Retinal pigment epithelial cell (primary cell): Measurements from ENCODE around the gene ZNF212.

Experiments used
- DNase-seq: peaks from one replicate; pipeline ENCODE4 v3.0.0-alpha.2; 2010; ENCODE audit warnings: low read depth
- H3K4me3 ChIP-seq: 2 replicates; pipeline ENCODE4 v1.5.1; 2011; ENCODE audit warnings: mild to moderate bottlenecking, low read length, control low read depth, moderate library complexity
- TF ChIP-seq, protein P1 (sequence below): conservative IDR thresholded peaks from 2 replicates; pipeline ENCODE4 v1.5.1; 2011; ENCODE audit warnings: low read depth, low read length, control low read depth, inconsistent platforms

The ZNF212 gene

DNA sequence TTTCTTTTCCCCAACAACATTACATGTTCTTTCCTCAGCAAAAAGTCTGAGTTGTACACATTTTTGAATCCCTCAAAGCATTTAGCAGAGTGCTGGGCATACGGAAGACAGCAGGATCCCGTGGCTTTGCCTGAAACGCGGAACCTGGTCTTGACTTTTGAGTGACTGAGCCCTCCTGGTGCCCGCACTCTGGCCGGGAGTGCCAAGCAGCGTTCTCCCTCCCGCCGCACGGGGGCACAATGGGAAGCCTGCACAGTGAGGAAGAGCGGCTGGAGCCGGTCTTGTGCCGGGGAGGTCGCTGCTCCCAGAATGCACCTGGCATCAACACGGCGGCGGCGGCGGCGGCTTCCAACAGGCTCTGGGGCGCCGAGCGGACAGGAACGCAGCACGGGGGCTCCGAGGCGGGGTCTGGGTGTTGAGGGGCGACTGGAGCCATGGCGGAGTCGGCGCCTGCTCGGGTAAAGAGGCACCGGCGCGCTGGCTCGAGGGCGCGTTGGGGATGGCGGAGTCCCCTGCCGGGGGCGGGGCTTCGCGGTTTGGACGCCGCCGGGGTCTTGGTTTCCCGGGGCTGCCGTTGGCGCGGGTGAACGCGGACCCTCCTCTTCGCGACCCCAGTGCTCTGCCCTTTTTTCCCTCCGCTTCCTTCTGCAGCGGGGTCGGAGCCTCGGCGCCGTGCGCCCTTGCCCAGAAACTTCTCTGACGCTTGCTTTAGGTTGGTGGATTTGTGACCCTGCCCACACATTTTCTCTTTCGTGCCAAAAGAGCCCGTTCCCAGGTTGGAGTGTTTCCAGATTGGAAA, at the start of gene ZNF212:
Gene ZNF212 (plus strand): TSS at position 307 of the 799 bp plus-strand sequence. CDS start 128 bp downstream, at position 435.
- peak; percentile 61 for DNase-seq
- peak within 1 kb of the TSS; percentile 96 for H3K4me3 ChIP-seq
- TF ChIP-seq, protein P1, sequence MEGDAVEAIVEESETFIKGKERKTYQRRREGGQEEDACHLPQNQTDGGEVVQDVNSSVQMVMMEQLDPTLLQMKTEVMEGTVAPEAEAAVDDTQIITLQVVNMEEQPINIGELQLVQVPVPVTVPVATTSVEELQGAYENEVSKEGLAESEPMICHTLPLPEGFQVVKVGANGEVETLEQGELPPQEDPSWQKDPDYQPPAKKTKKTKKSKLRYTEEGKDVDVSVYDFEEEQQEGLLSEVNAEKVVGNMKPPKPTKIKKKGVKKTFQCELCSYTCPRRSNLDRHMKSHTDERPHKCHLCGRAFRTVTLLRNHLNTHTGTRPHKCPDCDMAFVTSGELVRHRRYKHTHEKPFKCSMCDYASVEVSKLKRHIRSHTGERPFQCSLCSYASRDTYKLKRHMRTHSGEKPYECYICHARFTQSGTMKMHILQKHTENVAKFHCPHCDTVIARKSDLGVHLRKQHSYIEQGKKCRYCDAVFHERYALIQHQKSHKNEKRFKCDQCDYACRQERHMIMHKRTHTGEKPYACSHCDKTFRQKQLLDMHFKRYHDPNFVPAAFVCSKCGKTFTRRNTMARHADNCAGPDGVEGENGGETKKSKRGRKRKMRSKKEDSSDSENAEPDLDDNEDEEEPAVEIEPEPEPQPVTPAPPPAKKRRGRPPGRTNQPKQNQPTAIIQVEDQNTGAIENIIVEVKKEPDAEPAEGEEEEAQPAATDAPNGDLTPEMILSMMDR, result peak; percentile 84

DNA sequence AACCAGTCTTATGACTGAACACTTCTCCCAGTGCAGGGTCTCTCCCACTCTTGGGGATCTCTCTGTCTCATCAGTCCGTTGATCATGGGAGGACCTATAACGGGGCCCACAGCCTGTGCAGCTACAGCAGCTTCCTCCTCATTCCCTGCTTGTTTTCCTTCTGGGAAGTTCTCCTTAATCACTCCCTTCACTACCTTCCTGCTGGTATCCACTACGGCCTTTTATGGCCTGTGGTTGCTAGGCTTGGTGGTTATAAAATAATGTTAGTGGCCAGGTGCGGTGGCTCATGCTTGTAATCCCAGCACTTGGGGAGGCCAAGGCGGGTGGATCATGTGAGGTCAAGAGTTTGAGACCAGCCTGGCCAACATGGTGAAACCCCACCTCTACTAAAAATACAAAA, 47.6 kb upstream of the ZNF212 start:
- H3K4me3 ChIP-seq, result no peak overlapping the region
- no peak for DNase-seq
- TF ChIP-seq, protein P1, result no peak

DNA sequence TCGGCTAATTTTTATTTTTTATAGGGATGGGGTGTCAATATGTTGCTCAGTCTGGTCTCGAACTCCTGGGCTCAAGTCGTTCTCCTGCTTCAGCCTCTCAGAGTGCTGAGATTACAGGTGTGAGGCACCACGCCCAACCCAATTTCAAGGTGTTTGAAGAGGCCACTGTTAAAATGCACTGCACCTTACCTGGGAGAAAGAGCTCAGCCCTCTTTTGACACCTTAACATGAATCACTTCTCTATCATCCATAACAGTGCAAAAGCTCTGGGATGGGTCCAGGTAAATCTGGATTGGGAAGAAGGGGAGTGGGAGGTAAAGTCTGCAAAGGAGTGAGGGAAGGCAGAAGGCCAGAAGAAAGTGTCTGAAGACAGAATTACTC, 44.7 kb upstream of the ZNF212 start:
- TF ChIP-seq, protein P1, result no peak
- H3K4me3 ChIP-seq, result peak overlapping the region; percentile 86
- DNase-seq, result no peak

DNA sequence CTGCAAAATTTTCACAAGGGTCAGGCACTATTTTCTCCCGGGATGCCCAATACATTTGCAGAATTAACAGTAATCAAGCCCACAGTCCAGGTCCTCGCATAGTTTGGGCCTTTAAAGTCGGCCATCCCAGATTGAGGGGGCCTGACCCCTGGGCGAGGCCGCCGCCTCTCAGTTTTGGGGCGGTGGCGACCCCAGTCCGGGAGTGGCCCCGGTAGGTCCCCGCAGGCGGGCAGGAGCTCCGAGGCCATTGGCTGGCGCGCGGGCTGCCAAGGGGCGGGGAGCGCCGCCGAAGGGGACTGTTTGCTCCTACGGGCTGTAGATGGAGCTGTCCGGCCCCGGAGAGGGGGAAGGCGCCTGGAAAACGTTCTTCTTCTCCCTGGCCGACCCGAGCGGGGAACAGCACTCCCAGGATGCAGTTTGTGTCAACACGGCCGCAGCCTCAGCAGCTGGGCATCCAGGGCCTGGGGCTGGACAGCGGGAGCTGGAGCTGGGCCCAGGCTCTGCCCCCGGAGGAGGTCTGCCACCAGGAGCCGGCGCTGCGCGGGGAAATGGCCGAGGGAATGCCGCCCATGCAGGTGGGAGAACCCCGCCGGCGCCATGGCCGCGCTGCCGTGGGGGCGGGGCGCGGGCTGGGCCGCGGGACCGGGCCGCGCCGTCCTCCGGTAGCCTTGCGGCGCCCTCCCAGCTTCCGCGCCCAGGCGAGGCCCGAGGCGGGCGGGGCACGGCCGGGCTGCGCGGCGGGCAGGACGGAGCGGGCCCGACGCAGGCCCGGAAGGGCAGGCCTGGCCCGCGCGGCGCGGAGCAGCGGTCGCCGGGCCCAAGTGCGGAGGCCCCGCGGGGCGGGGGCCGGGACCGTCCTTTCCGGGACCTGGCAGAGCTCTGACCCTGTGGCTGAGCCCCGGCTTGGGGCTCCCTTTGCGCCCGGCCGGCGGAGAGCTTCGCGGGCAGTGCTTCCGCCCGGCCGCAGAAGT, 44.0 kb upstream of the ZNF212 start, which contains the start of gene ZNF282:
Gene ZNF282 (plus strand): TSS at position 367 of the 971 bp plus-strand sequence. CDS start 44 bp downstream, at position 411.
- peak within 1 kb of the TSS; percentile 86 for H3K4me3 ChIP-seq
- TF ChIP-seq, protein P1, result peak; percentile 70
- DNase-seq, result peak; percentile 58

DNA sequence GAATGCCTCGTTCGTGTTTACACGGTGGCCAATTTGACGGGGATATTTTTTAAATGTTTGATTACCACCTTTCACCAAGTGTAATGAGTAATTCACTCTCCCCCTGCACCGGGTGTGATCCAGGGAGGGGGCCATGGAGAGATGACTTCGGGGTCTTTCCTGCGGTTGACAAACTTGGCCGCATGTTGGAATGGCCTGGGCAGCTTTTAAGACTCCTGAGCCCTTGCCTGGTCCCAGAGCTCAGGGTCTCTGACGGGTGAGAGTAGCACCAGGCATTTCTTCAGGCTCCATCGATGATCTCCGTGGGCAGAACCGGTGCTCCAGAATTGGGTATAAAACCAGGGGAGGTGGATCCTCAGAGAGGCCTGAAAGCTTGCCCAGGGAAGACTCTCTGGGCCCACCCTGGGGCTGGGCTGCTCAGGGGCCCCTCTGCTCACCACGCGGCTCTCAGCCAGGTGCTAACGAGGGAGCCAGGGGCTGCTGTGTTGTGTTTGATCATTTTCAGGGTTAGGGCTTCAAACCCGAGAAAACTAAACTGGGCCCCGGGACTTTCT, 43.2 kb upstream of the ZNF212 start:
- DNase-seq, result no peak
- TF ChIP-seq, protein P1, result no peak
- H3K4me3 ChIP-seq, result peak overlapping the region; percentile 86

DNA sequence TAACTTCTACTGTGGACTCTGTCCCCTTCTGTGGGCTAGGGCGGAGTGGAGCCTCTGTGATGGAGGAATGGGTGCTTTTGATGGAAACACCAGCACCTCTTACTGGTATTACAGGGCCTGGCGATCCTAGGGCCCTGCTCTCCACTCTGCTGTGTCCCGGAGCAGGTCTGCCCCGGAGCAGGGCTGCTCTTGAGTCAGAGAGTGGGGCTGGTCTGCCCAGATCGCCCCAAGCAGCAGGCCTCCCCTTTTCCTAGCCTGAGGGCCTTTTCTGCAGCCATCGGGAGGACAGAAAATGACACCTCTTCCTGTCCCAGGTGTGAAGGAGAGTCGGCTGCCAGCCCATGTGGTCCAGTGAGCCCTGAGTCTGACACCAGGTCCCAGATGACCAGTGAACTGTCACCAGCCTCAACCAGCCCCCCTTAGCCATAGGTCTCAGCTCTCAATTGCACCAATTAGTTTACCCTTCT, 42.7 kb upstream of the ZNF212 start:
- TF ChIP-seq, protein P1, result no peak
- no peak for DNase-seq
- peak overlapping the region; percentile 86 for H3K4me3 ChIP-seq
